GM12874 (cell line): ENCODE data around the gene BTF3.

Source experiments
- TF ChIP-seq, protein P1 (sequence below): IDR thresholded peaks from 2 replicates; pipeline ENCODE4 v1.5.1; 2011; ENCODE audit warnings: low read depth, mild to moderate bottlenecking, control low read depth, low read length, moderate library complexity; ENCODE audit not compliant: insufficient read depth

BTF3 gene

DNA sequence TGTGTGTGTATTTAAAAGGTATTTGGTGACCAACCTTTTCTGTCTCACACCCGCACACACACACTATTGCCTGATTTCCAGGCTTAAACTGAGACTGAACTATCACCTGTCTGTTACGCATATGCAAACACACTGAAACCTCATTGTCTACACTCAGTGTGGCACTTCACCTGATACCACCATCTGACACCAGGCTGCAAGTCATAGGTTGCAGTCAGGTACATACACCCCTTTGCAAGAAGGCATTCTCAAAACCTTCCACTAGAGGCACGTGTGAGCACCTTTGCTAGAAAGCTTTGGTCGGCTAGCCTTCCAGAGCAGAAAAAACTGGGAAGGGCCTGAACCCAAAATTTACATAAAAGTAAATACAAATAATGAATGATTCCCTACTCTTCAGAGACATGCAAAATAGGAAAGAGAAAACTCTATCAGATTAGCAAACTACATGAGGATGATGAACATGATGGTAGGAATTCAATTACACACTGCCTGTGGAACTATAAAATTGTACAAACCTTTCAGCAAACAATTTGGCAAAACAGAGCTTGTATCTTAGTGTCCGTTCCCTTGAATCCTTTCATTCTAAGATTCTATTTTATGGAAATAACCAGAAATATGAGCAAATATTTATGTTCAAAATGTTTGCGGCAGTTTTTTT lies 43.7 kb upstream of the BTF3 start:
- TF ChIP-seq, protein P1, sequence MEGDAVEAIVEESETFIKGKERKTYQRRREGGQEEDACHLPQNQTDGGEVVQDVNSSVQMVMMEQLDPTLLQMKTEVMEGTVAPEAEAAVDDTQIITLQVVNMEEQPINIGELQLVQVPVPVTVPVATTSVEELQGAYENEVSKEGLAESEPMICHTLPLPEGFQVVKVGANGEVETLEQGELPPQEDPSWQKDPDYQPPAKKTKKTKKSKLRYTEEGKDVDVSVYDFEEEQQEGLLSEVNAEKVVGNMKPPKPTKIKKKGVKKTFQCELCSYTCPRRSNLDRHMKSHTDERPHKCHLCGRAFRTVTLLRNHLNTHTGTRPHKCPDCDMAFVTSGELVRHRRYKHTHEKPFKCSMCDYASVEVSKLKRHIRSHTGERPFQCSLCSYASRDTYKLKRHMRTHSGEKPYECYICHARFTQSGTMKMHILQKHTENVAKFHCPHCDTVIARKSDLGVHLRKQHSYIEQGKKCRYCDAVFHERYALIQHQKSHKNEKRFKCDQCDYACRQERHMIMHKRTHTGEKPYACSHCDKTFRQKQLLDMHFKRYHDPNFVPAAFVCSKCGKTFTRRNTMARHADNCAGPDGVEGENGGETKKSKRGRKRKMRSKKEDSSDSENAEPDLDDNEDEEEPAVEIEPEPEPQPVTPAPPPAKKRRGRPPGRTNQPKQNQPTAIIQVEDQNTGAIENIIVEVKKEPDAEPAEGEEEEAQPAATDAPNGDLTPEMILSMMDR: peak; percentile 84

DNA sequence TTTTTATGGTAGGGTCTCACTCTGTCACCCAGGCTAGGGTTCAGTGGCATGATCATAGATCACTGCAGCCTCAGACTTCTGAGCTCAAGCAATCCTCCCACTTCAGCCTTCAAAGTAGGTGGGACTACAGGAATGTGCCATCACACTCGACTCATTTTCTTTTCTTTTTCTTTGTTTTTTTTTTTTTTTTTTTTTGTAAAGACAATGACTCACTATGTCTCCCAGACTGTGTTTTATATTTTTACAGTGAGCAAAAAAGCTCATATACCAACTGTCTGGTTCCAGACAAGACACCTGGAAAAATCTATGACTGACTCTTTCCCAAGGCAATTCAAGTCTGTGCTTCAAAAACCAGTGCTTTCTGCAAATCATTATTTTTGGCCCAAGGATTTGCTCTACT lies 38.9 kb upstream of the BTF3 start:
- TF ChIP-seq, protein P1: no peak

DNA sequence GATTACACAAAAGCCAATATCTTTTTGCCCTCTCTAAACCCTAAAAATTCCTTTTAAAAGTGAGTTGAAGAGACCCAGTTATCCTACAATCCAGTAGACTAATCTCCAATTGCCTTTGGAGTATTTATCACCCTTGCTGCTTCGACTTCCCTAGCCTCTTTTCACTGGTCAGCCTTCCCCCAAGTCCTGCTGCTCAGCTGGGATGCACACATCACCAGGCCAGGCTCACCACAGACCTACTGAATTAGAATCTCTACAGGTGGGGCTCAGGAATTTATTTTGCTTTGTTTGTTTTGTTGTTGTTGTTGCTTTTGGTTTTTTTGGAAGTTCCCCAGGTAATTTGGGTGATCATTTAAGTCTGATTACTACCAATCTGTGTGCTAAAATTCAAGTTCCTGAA lies 38.1 kb upstream of the BTF3 start:
- TF ChIP-seq, protein P1: no peak

DNA sequence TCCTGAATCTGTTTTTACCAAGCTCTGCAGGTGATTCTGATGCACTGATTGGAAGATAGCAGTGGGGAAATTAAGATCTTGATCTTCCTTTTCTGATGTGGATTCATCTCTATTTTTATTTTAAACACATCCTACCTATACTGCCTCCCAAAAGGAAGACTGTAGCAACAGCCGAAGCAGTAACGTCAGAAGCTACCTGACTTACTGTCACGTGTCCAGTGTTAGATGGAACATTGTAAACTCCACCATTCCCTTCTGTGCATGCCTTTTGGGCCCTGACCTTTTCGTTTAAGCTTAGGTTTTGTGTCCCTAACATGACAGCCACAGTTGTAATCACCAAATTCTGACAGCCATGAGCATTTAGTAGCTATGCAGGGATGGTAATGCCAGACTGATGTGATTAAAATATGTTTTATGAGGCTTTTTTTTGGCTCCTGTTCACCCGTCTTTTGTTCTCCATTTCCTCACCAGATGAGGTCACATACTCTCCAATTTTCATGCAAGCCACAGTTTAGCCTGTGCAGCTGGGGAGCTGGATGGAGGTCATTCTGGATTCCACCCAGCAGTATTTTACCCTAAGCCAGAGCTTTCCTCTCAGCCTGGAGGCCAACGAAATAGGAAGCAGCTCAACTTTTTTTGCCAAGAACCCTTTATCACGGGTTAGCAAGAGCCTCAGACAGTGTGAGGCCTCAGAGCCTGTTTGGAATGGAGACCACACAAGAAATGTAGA lies 34.1 kb upstream of the BTF3 start:
- TF ChIP-seq, protein P1: no peak

DNA sequence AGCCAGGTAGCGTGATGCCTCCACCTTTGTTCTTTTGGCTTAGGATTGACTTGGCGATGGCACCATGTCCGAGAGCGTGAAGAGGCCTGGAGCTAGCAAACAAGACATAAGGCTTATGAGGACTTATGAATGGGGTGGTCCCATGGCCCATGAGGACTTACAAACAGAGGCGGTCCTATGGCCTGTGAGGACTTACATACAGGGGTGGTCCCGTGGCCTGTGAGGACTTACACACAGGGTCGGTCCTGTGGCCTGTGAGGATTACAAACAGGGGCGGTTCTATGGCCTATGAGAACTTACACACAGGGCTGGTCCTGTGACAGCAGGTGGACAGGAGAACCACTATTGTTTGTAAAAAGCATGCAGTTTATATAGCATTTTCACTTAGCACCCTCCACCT lies 28.4 kb upstream of the BTF3 start:
- TF ChIP-seq, protein P1: no peak

DNA sequence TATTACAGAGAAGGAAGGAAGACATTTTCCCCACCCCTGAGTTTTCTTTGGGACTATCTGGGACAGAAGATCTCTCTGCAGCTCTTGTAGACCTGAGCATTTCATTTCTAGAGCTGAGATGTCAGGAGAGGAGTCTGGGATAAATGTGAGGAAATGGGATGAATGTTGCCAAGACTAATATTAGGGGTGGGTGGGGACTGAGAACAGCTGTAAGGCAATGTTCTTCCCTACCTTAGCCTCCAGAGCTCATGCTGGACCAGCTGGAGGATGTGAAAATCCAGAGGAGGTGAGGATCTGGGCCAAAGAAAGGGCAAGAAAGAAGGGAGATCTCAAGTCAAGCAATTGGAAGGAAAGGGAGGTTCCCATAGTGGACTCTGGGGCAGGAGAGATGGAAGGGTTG lies 26.6 kb upstream of the BTF3 start:
- TF ChIP-seq, protein P1: no peak

DNA sequence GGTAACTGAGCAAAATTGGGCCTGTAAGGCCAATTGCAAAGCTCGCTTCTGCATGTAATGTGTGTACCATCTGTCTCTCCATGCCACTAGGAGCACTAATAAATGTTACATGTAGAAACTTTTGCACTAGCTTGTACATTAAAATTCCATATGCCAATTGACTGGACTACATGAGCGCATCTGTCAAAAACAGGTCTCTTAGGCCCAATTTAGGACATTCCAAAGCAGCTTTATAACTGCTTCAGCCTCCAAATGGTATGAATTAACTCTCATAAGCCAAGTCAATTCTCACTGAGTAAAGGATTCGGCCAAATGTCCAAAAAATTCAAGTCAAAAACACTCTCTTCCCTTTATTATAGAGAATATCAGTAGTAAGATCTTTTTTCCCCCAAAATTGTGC lies 26.1 kb upstream of the BTF3 start:
- TF ChIP-seq, protein P1: no peak
